Colonic mucosa (tissue), 4 donors: ENCODE data around the gene GPHN. TPM values are rescaled to one million over a fixed set of nuclear protein-coding genes. Genes with fewer than 3 reads are reported as not detected.
"Not testable (repeated sequence)": the region's sequence is repeated elsewhere in the genome, so short reads cannot be mapped to it uniquely, and the experiment has no call there.

Experiments used
- DNase-seq: peaks from one replicate; pipeline ENCODE4 v3.0.0-alpha.2; 2020
- H3K27ac ChIP-seq: fragments of 200-600 bp; one replicate; pipeline ENCODE4 v1.8.0; 2021
- H3K27me3 ChIP-seq: fragments of 200-600 bp; one replicate; pipeline ENCODE4 v1.8.0; 2021
- H3K36me3 ChIP-seq: fragments of 200-600 bp; one replicate; pipeline ENCODE4 v1.8.0; 2021
- H3K4me1 ChIP-seq: fragments of 200-600 bp; one replicate; pipeline ENCODE4 v1.8.0; 2021; ENCODE audit warnings: mild to moderate bottlenecking
- H3K4me3 ChIP-seq: fragments of 200-600 bp; one replicate; pipeline ENCODE4 v1.8.0; 2021
- H3K9ac ChIP-seq, 2 donors: one replicate each; pipeline ENCODE4 v1.7.0; 2013; ENCODE audit warnings: control low read depth in 2 of 2, low read depth in 2 of 2, low read length in 2 of 2
- H3K9me3 ChIP-seq: fragments of 200-600 bp; one replicate; pipeline ENCODE4 v1.8.0; 2021
- intact Hi-C: fragments of 100-400 bp; cut with DNase I; formaldehyde crosslinking; loops from one replicate; pipeline ENCODE4 v1.14.1; 2022
- total RNA-seq, 2 donors: library from RNA; stranded (reverse); fragmentation: NEBNext Ultra II Directional in 1 of 2; extraction: Animal tissue kit (Norgen Biotek cat#: 25700) in 1 of 2; gene quantifications; one replicate each; pipeline ENCODE4 v1.2.1, GENCODE V29; 2021
- TF ChIP-seq, protein P1 (sequence below): fragments of 200-600 bp; IDR thresholded peaks from one replicate; pipeline ENCODE4 v1.8.0; 2022; ENCODE audit warnings: antibody characterized with exemption, mild to moderate bottlenecking
- donor health status: healthy.
- donor health status: DM: no; HTN: no; CAD: no.
- donor health status: DM: no; HTN: no; CAD: no.

Gene GPHN
- total RNA-seq, 2 donors from 2014 or later = 32.0 to 45.2 TPM

DNA sequence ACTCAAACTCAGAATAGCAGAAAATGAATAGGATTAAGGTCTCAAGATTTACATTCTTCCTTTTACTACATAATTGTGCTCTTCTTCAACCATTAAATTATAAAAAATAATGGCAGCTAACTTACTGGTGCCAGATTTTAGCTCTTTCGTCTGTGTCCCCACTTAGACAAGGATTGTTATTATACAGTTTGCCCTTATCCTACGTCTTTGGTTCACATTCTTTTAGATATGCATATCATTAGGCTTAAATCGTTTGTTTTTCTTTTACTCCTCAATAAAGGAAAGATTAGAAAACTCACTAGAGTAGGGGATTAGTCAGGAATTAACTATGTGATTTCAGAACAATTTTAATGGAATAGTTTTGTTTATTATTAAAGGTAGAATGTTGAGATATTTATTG, 551.6 kb downstream of the GPHN start:
- Histone ChIP-seq H3K9me3 (no peaks in the 10 kb centered on the region), H3K4me3 (no peak overlapping the region), H3K4me1 (no peaks in the 10 kb centered on the region), H3K27ac (no peak overlapping the region), H3K9ac (no peak overlapping the region), H3K27me3 (no peaks in the 10 kb centered on the region), H3K36me3 (no peaks in the 10 kb centered on the region)
- TF ChIP-seq, protein P1, sequence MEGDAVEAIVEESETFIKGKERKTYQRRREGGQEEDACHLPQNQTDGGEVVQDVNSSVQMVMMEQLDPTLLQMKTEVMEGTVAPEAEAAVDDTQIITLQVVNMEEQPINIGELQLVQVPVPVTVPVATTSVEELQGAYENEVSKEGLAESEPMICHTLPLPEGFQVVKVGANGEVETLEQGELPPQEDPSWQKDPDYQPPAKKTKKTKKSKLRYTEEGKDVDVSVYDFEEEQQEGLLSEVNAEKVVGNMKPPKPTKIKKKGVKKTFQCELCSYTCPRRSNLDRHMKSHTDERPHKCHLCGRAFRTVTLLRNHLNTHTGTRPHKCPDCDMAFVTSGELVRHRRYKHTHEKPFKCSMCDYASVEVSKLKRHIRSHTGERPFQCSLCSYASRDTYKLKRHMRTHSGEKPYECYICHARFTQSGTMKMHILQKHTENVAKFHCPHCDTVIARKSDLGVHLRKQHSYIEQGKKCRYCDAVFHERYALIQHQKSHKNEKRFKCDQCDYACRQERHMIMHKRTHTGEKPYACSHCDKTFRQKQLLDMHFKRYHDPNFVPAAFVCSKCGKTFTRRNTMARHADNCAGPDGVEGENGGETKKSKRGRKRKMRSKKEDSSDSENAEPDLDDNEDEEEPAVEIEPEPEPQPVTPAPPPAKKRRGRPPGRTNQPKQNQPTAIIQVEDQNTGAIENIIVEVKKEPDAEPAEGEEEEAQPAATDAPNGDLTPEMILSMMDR = no peak
- DNase-seq = no peak
- intact Hi-C loops = no loop called here

DNA sequence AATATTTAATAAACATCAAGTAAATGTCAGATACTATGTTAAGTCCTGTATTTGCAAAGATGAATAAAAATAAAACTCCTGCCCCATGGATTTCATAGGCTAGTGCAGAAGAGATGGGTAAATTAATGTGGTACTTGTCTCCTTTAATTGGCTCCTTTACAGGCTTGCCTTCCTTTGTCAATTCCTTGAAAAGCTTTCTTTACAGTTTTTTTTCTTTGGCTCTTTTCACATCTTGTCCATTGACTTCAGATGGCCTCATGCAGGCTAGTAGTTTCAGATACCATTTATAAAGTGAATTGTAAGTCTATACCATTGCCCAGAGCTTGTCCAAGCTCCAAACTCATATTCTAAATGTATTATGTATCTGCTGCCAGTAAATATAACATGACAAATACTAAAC, 552.6 kb downstream of the GPHN start:
- no peaks in the 10 kb centered on the region for H3K4me1 ChIP-seq
- intact Hi-C loops = no loop called here
- H3K4me3 ChIP-seq = no peak overlapping the region
- no peaks in the 10 kb centered on the region for H3K27me3 ChIP-seq
- H3K9ac ChIP-seq = no peak overlapping the region
- no peak overlapping the region for H3K27ac ChIP-seq
- no peaks in the 10 kb centered on the region for H3K36me3 ChIP-seq
- TF ChIP-seq, protein P1 = no peak
- H3K9me3 ChIP-seq = no peaks in the 10 kb centered on the region
- DNase-seq = no peak

DNA sequence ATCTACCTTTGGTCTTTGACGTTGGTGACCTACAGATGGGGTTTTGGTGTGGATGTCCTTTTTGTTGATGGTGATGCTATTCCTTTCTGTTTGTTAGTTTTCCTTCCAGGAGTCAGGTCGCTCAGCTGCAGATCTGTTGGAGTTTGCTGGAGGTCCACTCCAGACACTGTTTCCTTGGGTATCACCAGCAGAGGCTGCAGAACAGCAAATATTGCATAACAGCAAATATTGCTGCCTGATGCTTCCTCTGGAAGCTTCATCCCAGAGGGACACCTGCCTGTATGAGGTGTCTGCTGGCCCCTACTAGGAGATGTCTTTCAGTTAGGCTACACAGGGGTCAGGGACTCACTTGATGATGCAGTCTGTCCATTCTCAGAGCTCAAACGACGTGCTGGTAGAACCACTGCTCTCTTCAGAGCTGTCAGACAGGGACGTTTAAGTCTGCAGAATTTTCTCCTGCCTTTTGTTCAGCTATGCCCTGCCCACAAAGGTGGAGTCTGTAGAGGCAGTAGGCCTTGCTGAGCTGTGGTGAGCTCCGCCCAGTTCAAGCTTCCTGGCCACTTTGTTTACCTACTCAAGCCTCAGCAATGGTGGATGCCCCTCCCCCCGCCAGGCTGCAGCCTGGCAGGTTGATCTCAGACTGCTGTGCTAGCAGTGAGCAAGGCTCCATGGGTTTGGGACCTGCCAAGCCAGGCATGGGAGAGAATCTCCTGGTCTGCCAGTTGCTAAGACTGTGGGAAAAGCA, 559.3 kb downstream of the GPHN start:
- peak; percentile 39 for DNase-seq
- H3K36me3 ChIP-seq, H3K27me3 ChIP-seq, H3K9me3 ChIP-seq, intact Hi-C loops, H3K4me1 ChIP-seq, H3K9ac ChIP-seq, H3K4me3 ChIP-seq, H3K27ac ChIP-seq: not testable (repeated sequence)

DNA sequence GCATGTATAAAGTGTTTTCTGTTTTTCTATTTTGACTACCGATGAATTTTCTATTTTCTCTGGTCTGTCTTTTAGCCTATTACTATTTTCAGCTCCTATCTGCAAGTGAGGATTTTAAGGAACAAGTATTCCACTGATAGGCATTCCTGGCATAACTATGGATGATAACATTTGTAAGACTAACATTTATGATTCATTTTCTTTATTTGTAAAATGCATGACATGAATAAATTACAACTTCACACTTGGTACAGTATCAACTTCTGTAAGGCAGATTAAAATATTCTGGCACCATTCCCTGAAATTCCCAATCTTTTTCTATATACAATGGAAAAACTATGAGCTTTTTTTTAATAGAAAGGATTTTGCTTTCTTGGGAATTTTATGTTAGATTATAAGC, 560.3 kb downstream of the GPHN start:
- no peak overlapping the region for H3K9ac ChIP-seq
- H3K27ac ChIP-seq = no peak overlapping the region
- no peak for DNase-seq
- no peaks in the 10 kb centered on the region for H3K27me3 ChIP-seq
- no peaks in the 10 kb centered on the region for H3K4me1 ChIP-seq
- intact Hi-C loops = no loop called here
- H3K36me3 ChIP-seq = no peaks in the 10 kb centered on the region
- TF ChIP-seq, protein P1 = no peak
- no peaks in the 10 kb centered on the region for H3K9me3 ChIP-seq
- H3K4me3 ChIP-seq = no peak overlapping the region

DNA sequence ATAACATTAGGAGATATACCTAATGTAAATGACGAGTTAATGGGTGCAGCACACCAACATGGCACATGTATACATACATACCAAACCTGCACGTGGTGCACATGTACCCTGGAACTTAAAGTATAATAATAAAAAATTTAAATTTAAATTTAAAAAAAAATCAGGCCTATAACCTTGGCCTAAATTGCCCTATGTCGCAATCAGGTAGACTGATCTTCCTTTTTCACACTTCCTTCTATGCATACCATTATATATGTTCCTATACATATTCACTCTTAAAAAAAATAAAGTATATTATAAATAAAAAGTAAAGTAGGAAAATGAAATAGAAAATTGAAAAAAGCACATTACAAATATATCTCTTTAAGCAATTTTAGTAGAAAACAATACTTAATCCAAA, 563.6 kb downstream of the GPHN start:
- no peaks in the 10 kb centered on the region for H3K36me3 ChIP-seq
- no peaks in the 10 kb centered on the region for H3K9me3 ChIP-seq
- no peaks in the 10 kb centered on the region for H3K27me3 ChIP-seq
- H3K4me1 ChIP-seq = no peaks in the 10 kb centered on the region
- intact Hi-C loops = no loop called here
- TF ChIP-seq, protein P1 = no peak
- H3K9ac ChIP-seq = no peak overlapping the region
- H3K27ac ChIP-seq = no peak overlapping the region
- DNase-seq = no peak
- H3K4me3 ChIP-seq = no peak overlapping the region

DNA sequence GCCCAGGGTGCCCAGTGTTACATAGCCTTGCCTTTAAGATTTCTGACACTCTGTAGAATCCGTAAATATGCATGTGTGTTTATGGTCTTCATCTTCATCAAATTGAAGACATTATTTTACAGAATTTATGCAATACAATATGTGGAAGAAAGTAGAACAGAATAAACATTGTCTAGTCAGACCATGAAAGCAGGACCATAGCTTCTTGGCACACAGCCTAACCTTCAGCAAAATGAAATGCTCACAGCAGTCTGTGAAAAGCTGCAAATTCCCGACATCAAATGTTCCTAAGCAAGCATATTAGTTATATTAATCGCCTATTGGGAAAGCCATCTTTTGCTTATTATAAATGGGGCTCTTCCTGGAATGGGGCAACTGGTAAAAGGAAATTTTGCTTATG, 570.0 kb downstream of the GPHN start:
- Histone ChIP-seq H3K9ac (no peak overlapping the region), H3K4me3 (no peak overlapping the region), H3K9me3 (no peaks in the 10 kb centered on the region), H3K27ac (no peak overlapping the region), H3K27me3 (no peaks in the 10 kb centered on the region), H3K36me3 (no peaks in the 10 kb centered on the region), H3K4me1 (no peaks in the 10 kb centered on the region)
- DNase-seq = no peak
- TF ChIP-seq, protein P1 = no peak
- intact Hi-C loops = no loop called here
